Measurements from ENCODE around the gene DBP. TPM values are rescaled to one million over a fixed set of nuclear protein-coding genes. Genes with fewer than 3 reads are reported as not detected.

Gene DBP
- total RNA-seq, 6 experiments from 2014 or later: 1.8 to 11.6 (median 3.3) TPM

DNA sequence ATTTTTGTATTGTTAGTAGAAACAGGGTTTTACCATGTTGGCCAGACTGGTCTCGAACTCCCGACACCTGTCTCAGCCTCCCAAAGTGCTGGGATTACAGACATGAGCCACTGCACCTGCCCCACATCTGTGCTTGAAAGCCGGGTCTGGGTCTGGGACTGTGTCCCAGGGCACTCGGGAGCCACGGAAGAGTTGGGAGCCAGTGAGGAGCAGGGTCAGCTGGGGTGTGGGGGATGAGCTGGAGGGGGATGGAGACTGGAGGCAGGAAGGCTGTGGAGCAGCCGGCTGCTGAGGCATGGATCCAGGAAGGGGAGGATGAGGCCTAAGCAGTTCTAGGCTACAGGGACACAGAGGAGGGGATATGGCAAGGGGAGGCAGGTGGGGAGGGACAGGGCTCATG, 41.3 kb downstream of the DBP start:
- Histone ChIP-seq H3K36me3 (no peaks in the 10 kb centered on the region), H3K9me3 (no peaks in the 10 kb centered on the region), H3K27ac (no peak overlapping the region), H3K27me3 (no peaks in the 10 kb centered on the region), H3K4me1 (no peaks in the 10 kb centered on the region), H3K4me3 (no peak overlapping the region)
- no peak for DNase-seq
- WGBS (ENCODE audit: insufficient coverage, low coverage, low lambda C conversion rate, missing lambda C conversion rate): 70% methylated on average over 4 of the region's 6 CpGs
- no peak for ATAC-seq
- TF ChIP-seq, protein P1, sequence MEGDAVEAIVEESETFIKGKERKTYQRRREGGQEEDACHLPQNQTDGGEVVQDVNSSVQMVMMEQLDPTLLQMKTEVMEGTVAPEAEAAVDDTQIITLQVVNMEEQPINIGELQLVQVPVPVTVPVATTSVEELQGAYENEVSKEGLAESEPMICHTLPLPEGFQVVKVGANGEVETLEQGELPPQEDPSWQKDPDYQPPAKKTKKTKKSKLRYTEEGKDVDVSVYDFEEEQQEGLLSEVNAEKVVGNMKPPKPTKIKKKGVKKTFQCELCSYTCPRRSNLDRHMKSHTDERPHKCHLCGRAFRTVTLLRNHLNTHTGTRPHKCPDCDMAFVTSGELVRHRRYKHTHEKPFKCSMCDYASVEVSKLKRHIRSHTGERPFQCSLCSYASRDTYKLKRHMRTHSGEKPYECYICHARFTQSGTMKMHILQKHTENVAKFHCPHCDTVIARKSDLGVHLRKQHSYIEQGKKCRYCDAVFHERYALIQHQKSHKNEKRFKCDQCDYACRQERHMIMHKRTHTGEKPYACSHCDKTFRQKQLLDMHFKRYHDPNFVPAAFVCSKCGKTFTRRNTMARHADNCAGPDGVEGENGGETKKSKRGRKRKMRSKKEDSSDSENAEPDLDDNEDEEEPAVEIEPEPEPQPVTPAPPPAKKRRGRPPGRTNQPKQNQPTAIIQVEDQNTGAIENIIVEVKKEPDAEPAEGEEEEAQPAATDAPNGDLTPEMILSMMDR (IDR thresholded peaks at IDR 0.05): no peak
- TF ChIP-seq POLR2A (IDR thresholded peaks at IDR 0.05): no peak
- intact Hi-C loops (cut with DNase I): loop anchor here in 1 of 2 donors (10.0 kb wide), 1 partner anchor 101 kb away; no protein-coding TSS in a partner anchor

GRCh38 chr19:48595171-48595570, 42.0 kb downstream of the DBP start:
- Histone ChIP-seq H3K27me3 (no peaks in the 10 kb centered on the region), H3K27ac (no peak overlapping the region), H3K4me1 (no peaks in the 10 kb centered on the region), H3K9me3 (no peaks in the 10 kb centered on the region), H3K36me3 (no peaks in the 10 kb centered on the region), H3K4me3 (no peak overlapping the region)
- ATAC-seq (no peak), DNase-seq (no peak)
- no peak for TF ChIP-seq POLR2A (IDR thresholded peaks at IDR 0.05)
- TF ChIP-seq, protein P1 (IDR thresholded peaks at IDR 0.05): no peak
- 77% methylated on average over 5 of the region's 9 CpGs for WGBS (ENCODE audit: insufficient coverage, low coverage, low lambda C conversion rate, missing lambda C conversion rate)
- intact Hi-C loops (cut with DNase I): loop anchor here in 1 of 2 donors (10.0 kb wide), 1 partner anchor 100 kb away; no protein-coding TSS in a partner anchor

GRCh38 chr19:48591021-48591420, 46.2 kb downstream of the DBP start:
- Histone ChIP-seq H3K4me1 (no peaks in the 10 kb centered on the region), H3K27me3 (no peaks in the 10 kb centered on the region), H3K4me3 (no peak overlapping the region), H3K27ac (no peak overlapping the region), H3K36me3 (no peaks in the 10 kb centered on the region), H3K9me3 (no peaks in the 10 kb centered on the region)
- TF ChIP-seq POLR2A (IDR thresholded peaks at IDR 0.05): no peak
- TF ChIP-seq, protein P1 (IDR thresholded peaks at IDR 0.05): no peak
- WGBS (ENCODE audit: insufficient coverage, low coverage, low lambda C conversion rate, missing lambda C conversion rate): 74% methylated on average over 5 of the region's 5 CpGs
- no peak for ATAC-seq
- DNase-seq: no peak
- intact Hi-C loops (cut with DNase I): loop anchor here in 1 of 2 donors (10.0 kb wide), 1 partner anchor 96 kb away; no protein-coding TSS in a partner anchor

DNA sequence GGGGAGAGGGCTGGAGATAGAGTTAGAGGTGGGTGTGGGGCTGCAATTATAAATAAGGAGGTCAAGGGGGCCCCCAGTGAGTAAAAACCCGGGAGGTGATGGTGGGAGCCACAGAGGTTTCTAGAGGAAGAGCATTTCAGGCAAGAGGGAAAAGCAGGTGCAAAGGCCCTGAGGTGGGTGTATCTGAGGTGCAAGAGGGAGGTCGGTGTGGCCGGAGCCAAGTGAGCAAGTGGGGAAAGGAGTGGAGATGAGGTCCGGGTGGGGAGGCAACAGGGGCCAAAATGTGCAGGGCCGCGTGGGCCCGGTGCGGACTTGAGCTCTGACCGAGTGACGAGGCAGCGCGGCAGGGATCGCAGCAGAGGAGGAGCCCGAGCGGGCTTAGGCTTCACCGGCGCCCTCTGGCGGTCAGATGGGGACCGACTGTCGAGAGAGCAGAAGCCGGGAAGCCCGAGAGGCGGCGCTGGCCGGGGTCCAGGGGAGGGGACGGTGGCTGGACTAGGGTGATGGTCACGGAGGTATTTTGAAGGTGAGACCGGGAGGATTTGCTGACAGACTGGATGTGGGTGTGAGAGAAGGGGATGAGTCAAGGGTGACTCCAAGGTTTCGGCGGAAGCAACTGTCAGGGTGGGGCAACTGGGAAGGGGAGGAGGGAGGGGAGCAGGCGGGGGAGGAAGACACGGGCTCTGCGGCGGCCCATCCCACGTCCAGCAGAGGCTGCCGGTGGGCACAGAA, 48.3 kb downstream of the DBP start:
- H3K27ac ChIP-seq: no peak overlapping the region

More for the DNA sequence above, 48.3 kb downstream of the DBP start:
- no peaks in the 10 kb centered on the region for H3K27me3 ChIP-seq
- H3K36me3 ChIP-seq: no peaks in the 10 kb centered on the region
- no peak for TF ChIP-seq POLR2A (IDR thresholded peaks at IDR 0.05)
- TF ChIP-seq, protein P1 (IDR thresholded peaks at IDR 0.05): peak; percentile 86 to 94 (median 92)
- DNase-seq: peak; percentile 89 to 92 (median 90)
- 2% methylated on average over 27 of the region's 36 CpGs for WGBS (ENCODE audit: insufficient coverage, low coverage, low lambda C conversion rate, missing lambda C conversion rate)
- intact Hi-C loops (cut with DNase I): no loop called here
- no peaks in the 10 kb centered on the region for H3K9me3 ChIP-seq
- peak; percentile 78 to 84 (median 82) for ATAC-seq
- H3K4me1 ChIP-seq: peaks cover 0 to 3% (median 0%) of the 10 kb centered on the region in 4 donors
- H3K4me3 ChIP-seq: peak overlapping the region in 1 of 3 donors; percentile 29
